Measurements from ENCODE around the gene DDX46.

DNA sequence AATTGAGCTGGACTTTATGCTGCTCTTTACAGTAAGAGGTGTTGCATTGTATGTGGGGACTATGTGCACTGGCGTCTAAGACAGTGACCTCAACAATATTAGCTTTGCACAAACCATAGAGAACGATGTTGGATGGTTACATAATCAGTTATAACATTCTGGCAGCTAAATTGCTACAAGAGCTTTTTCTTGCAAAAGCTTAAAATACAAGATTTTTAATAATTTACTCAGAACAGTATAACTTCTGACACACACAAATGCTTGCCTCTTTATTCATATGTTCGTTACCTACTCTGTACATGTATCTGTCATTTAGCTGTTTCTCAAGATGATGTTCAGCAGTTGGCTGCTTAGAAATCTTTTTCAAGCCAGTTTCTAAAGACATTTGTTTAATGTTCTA is 98.8 kb downstream of the DDX46 start:
- TF ChIP-seq, protein P1, sequence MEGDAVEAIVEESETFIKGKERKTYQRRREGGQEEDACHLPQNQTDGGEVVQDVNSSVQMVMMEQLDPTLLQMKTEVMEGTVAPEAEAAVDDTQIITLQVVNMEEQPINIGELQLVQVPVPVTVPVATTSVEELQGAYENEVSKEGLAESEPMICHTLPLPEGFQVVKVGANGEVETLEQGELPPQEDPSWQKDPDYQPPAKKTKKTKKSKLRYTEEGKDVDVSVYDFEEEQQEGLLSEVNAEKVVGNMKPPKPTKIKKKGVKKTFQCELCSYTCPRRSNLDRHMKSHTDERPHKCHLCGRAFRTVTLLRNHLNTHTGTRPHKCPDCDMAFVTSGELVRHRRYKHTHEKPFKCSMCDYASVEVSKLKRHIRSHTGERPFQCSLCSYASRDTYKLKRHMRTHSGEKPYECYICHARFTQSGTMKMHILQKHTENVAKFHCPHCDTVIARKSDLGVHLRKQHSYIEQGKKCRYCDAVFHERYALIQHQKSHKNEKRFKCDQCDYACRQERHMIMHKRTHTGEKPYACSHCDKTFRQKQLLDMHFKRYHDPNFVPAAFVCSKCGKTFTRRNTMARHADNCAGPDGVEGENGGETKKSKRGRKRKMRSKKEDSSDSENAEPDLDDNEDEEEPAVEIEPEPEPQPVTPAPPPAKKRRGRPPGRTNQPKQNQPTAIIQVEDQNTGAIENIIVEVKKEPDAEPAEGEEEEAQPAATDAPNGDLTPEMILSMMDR (IDR thresholded peaks at IDR 0.05) = no peak
- TF ChIP-seq EZH2 (IDR thresholded peaks at IDR 0.05) (no peak), EZH2phosphoT487 (IDR thresholded peaks at IDR 0.05) (no peak)
